ENCODE measurements around the gene LYPD6B. TPM values are rescaled to one million over a fixed set of nuclear protein-coding genes. Genes with fewer than 3 reads are reported as not detected.

LYPD6B gene
- polyA plus RNA-seq, 1 donor from 2014 or later = 7.8 TPM

- Mint-ChIP-seq H3K36me3 (no peaks in the 10 kb centered on the region), H3K4me3 (no peak overlapping the region), H3K27ac (no peak overlapping the region), H3K9me3 (no peaks in the 10 kb centered on the region), H3K4me1 (no peaks in the 10 kb centered on the region), H3K27me3 (no peaks in the 10 kb centered on the region)
Measured at GRCh38 chr2:149004836-149005235, 33.7 kb upstream of the LYPD6B start.

DNA sequence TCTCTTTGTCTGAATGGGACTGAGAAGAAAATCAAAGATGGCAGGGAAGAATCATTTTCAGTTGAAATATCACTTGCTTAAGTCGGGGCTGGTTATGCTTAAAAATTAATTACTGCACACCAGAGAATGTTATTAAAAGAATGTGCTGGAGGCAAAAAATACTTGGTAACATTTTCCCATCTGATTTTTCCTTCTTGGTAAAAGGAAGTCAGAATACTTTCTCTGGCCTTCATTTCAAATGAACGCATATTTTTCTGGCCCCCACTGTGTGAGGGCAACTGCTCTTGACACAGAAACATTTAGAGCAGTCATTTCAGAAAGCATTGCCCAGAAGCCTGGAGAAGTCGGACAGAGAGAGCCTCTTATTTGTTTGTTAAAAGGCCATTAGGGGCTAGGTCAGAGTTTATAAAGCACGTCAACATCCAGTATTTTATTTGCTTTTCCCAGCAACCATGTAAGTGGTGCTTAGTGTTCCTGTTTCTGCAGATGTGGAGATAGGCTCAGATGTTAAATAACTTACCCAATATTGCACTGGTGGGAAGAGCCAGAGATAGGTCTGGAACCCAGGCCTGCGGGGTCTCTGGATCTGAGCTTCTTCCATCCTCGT, 32.9 kb upstream of the LYPD6B start:
- H3K27ac Mint-ChIP-seq = no peak overlapping the region
- H3K4me1 Mint-ChIP-seq = no peaks in the 10 kb centered on the region
- H3K9me3 Mint-ChIP-seq = no peaks in the 10 kb centered on the region
- H3K27me3 Mint-ChIP-seq = no peaks in the 10 kb centered on the region
- no peaks in the 10 kb centered on the region for H3K36me3 Mint-ChIP-seq
- H3K4me3 Mint-ChIP-seq = no peak overlapping the region

DNA sequence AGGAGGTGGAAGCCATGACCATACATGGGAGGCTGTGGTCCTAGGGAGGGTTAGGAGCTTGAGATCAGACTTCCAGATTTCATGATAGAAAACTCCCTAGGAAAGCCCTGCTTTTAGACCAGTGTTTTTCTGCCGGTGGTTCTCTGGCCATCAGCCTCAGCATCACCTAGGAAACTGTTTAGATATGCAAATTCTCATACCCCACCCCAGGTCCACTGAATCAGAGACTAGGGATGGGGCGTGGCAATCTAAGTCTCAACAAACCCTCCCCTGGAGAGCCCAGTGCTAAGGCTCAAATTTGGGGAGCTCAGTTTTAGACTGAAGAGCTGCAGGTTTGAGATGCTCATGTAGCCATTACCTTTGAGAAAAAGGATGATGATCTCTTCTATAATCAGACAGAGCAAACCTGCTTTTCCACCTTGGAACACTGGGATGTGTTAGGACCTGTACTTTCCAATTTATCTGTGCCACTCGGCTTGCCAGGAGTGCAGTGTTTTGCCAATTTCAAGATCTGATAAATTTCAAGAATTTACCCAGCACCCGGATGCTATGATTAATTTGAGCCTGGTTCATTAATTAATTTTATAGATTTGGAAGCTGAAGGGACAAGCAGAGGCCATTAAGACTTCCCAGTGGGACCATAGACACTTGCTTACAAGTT, 31.5 kb upstream of the LYPD6B start:
- Mint-ChIP-seq H3K27me3 (no peaks in the 10 kb centered on the region), H3K4me1 (no peaks in the 10 kb centered on the region), H3K9me3 (no peaks in the 10 kb centered on the region), H3K27ac (no peak overlapping the region), H3K36me3 (no peaks in the 10 kb centered on the region), H3K4me3 (no peak overlapping the region)

- Mint-ChIP-seq H3K27me3 (no peaks in the 10 kb centered on the region), H3K27ac (no peak overlapping the region), H3K9me3 (no peaks in the 10 kb centered on the region), H3K4me1 (no peaks in the 10 kb centered on the region), H3K4me3 (no peak overlapping the region), H3K36me3 (no peaks in the 10 kb centered on the region)
Measured at GRCh38 chr2:149008381-149008780, 30.1 kb upstream of the LYPD6B start.

- H3K27ac Mint-ChIP-seq = no peak overlapping the region
- no peaks in the 10 kb centered on the region for H3K4me1 Mint-ChIP-seq
- H3K27me3 Mint-ChIP-seq = no peaks in the 10 kb centered on the region
- H3K9me3 Mint-ChIP-seq = no peaks in the 10 kb centered on the region
- H3K36me3 Mint-ChIP-seq = no peaks in the 10 kb centered on the region
- H3K4me3 Mint-ChIP-seq = no peak overlapping the region
Measured at GRCh38 chr2:149009576-149010461, 28.7 kb upstream of the LYPD6B start.

GRCh38 chr2:149012545-149012944, 26.0 kb upstream of the LYPD6B start:
- peaks cover 4 to 5% (median 5%) of the 10 kb centered on the region in 3 donors for H3K4me1 Mint-ChIP-seq
- no peaks in the 10 kb centered on the region for H3K9me3 Mint-ChIP-seq
- H3K36me3 Mint-ChIP-seq = no peaks in the 10 kb centered on the region
- no peaks in the 10 kb centered on the region for H3K27me3 Mint-ChIP-seq
- H3K4me3 Mint-ChIP-seq = no peak overlapping the region
- no peak overlapping the region for H3K27ac Mint-ChIP-seq

GRCh38 chr2:149015501-149015900, 23.0 kb upstream of the LYPD6B start:
- no peak overlapping the region for H3K27ac Mint-ChIP-seq
- H3K27me3 Mint-ChIP-seq = no peaks in the 10 kb centered on the region
- no peaks in the 10 kb centered on the region for H3K36me3 Mint-ChIP-seq
- H3K4me1 Mint-ChIP-seq = peaks cover 21 to 26% (median 23%) of the 10 kb centered on the region in 3 donors
- no peak overlapping the region for H3K4me3 Mint-ChIP-seq
- no peaks in the 10 kb centered on the region for H3K9me3 Mint-ChIP-seq

DNA sequence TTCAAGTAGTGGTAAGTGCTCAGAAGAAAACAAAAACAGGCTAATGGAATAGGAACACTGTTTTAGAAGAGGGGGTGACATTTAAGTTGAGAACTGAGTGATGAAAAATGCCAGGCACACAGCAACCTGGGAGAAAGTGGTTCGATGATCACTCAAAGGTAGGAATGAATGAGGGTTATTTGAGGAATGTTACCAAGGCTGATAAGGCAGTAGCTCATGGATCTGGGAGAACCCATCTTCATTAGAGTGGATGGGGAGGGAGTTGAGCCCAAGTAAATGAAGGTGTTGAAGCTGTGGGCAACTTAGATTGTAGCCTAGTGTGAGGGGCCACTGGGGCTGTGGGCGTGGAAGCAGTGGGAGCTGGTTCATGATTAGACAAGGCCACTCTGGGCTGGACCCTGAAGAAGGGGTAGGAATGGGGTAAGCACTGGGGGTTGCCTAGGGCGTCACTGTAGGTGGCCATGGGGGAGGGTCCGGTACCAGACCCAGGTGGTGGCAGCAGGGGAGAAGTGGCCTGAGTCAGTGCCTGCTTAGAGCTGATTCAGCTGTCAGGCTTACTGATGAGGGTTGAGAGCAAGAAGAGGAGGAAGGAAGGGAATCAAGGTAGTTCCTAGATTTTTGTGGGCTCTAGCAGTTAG, 22.5 kb upstream of the LYPD6B start:
- Mint-ChIP-seq H3K27ac (peak overlapping the region in 1 of 3 donors; percentile 25), H3K27me3 (no peaks in the 10 kb centered on the region), H3K9me3 (no peaks in the 10 kb centered on the region), H3K36me3 (no peaks in the 10 kb centered on the region), H3K4me1 (peaks cover 27 to 32% (median 28%) of the 10 kb centered on the region in 3 donors), H3K4me3 (peak overlapping the region in 1 of 4 donors; percentile 39)

- H3K4me3 Mint-ChIP-seq = peak overlapping the region in 2 of 4 donors; percentile 1 to 67
- H3K27me3 Mint-ChIP-seq = no peaks in the 10 kb centered on the region
- H3K27ac Mint-ChIP-seq = peak overlapping the region in 1 of 3 donors; percentile 12
- H3K9me3 Mint-ChIP-seq = no peaks in the 10 kb centered on the region
- H3K36me3 Mint-ChIP-seq = no peaks in the 10 kb centered on the region
- peaks cover 39 to 44% (median 41%) of the 10 kb centered on the region in 3 donors for H3K4me1 Mint-ChIP-seq
Measured at GRCh38 chr2:149017116-149017985, 21.1 kb upstream of the LYPD6B start.

DNA sequence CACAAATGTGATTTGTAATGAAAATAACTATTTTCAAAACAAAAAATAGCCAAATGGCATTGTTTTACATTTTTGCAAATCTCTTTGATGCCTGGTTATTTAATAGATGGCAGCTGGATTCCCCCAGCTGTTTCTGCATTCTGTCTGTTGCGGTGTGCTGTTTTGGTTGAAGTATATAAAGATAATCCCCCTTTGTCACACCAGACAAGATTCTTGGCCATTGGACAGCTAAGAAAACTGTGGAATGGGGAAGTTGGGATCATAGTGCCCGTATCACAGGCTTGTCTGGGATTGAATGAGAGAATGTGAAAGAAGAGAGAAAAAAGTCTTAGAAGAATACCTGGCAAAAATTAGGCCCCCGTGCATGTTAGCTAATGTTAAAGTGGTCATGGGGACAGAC, 19.5 kb upstream of the LYPD6B start:
- H3K4me1 Mint-ChIP-seq = peaks cover 39 to 53% (median 51%) of the 10 kb centered on the region in 3 donors

DNA sequence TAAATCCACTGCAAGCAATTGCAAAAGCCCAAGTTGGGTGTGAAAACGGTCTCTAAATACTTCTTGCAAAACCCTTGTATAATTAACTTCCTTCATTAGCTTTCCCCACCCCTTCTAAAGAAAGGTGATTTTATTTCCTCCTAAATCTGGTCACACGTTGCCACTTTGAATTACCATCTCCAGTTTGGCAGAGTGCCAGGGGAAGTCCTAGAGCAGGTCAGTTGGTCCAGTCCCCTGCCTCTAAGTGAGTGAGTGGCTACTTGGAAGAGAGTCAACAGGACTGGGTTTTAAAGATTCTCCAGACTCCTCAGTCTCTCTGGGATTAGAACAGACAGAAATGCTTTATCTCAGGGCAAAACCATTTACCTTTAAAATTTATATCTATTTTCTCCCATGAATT, 18.7 kb upstream of the LYPD6B start:
- Mint-ChIP-seq H3K4me3 (peak overlapping the region in 3 of 4 donors; percentile 31 to 91 (median 78)), H3K27me3 (no peaks in the 10 kb centered on the region), H3K27ac (peak overlapping the region; percentile 55 to 96 (median 57)), H3K36me3 (peaks cover 1% of the 10 kb centered on the region), H3K9me3 (no peaks in the 10 kb centered on the region), H3K4me1 (peaks cover 39 to 55% (median 53%) of the 10 kb centered on the region in 3 donors)

More for the DNA sequence above, 19.5 kb upstream of the LYPD6B start:
- H3K27ac Mint-ChIP-seq = peak overlapping the region in 1 of 3 donors; percentile 55
- H3K27me3 Mint-ChIP-seq = no peaks in the 10 kb centered on the region
- peaks cover 1% of the 10 kb centered on the region for H3K36me3 Mint-ChIP-seq
- no peaks in the 10 kb centered on the region for H3K9me3 Mint-ChIP-seq
- H3K4me3 Mint-ChIP-seq = peak overlapping the region in 2 of 4 donors; percentile 78 to 91

DNA sequence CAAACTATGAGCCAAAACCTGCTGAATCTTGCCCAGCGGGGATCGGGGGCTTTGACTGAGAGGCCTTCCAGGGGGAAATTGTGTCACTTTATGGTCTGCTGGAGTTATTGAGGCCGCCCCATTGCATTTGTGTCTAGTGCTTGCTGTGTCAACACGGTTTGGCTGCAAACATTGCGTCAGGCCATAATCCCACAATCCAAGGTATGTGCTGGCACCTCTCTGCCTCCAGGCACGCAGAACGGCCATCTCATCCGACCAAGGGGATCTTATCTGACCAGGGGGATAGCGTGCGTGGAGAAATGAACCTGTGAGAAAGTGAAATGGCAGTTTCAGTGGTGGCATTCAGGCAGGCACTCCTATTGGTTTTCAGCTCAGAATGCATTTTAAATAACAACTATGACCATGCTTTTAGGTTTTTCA, 18.1 kb upstream of the LYPD6B start:
- peaks cover 39 to 55% (median 53%) of the 10 kb centered on the region in 3 donors for H3K4me1 Mint-ChIP-seq
- H3K4me3 Mint-ChIP-seq = peak overlapping the region in 3 of 4 donors; percentile 67 to 91 (median 78)
- H3K27ac Mint-ChIP-seq = peak overlapping the region; percentile 57 to 96 (median 86)
- no peaks in the 10 kb centered on the region for H3K27me3 Mint-ChIP-seq
- peaks cover 1% of the 10 kb centered on the region for H3K36me3 Mint-ChIP-seq
- no peaks in the 10 kb centered on the region for H3K9me3 Mint-ChIP-seq

DNA sequence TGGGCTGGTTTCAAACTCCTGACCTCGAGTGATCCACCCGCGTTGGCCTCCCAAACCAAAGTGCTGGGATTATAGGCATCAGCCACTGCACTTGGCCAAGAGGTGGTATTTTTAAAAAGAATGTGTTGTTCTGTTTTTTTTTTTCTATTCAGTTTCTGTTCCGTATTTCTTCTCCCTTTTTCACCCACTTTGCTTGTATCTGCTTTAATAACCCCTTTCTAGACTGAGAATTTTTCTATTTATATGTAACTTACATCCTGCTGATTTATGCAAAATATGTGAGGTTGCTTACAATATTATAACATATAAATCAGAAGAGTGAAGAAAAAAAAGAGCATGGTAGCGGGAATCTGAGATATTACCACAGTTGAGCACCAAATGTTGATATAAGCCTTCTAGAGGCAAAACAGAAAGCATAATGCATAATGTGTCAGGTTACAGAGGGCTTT, 17.2 kb upstream of the LYPD6B start:
- Mint-ChIP-seq H3K4me1 (peaks cover 39 to 55% (median 53%) of the 10 kb centered on the region in 3 donors), H3K27ac (peak overlapping the region; percentile 57 to 96 (median 86)), H3K9me3 (no peaks in the 10 kb centered on the region), H3K27me3 (no peaks in the 10 kb centered on the region), H3K4me3 (peak overlapping the region; percentile 67 to 91 (median 74)), H3K36me3 (peaks cover 1% of the 10 kb centered on the region)

DNA sequence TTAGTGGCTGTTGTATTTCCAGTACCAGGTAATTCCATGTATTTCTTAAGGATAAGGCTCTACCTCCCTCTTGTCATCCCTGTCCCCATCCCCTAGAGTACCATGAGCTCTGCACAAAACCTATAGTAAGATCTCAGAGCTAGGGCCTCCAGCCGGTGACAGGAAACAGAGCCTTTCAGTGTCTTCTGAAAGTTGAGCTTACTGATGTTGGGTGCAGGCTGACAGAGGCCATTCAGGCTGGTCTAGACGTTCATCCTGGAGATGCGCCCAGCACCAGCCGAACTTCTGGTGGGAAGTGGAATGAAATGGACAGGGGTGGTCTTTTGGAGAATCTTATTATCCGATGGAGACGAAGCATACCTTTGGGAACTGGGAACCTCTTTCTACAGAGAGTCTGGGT, 16.7 kb upstream of the LYPD6B start:
- no peaks in the 10 kb centered on the region for H3K9me3 Mint-ChIP-seq
- peak overlapping the region; percentile 57 to 96 (median 86) for H3K27ac Mint-ChIP-seq
- H3K4me3 Mint-ChIP-seq = peak overlapping the region; percentile 67 to 91 (median 74)
- peaks cover 39 to 55% (median 51%) of the 10 kb centered on the region in 3 donors for H3K4me1 Mint-ChIP-seq
- peaks cover 1% of the 10 kb centered on the region for H3K36me3 Mint-ChIP-seq
- H3K27me3 Mint-ChIP-seq = no peaks in the 10 kb centered on the region
